Right lobe of liver (tissue), 4 donors: ENCODE data around the gene DNAL1.

Experiments used
- CTCF ChIP-seq, 4 donors: fragments of 200-600 bp in 3 of 4; fragments of 450-650 bp in 1 of 4; IDR thresholded peaks; one replicate each; pipeline versions ENCODE4 v1.5.1 to v1.8.0; 2016 to 2022; ENCODE audit warnings: antibody characterized with exemption in 4 of 4, mild to moderate bottlenecking in 2 of 4
- POLR2A ChIP-seq: fragments of 450-650 bp; IDR thresholded peaks from one replicate; pipeline ENCODE4 v1.6.1; 2017; ENCODE audit warnings: antibody characterized with exemption, mild to moderate bottlenecking
- donor health status: DM: no; HTN: no; CAD: no.
- donor health status: DM: no; HTN: no; CAD: no.
- donor health status: DM: no; HTN: yes; CAD: no.

DNA sequence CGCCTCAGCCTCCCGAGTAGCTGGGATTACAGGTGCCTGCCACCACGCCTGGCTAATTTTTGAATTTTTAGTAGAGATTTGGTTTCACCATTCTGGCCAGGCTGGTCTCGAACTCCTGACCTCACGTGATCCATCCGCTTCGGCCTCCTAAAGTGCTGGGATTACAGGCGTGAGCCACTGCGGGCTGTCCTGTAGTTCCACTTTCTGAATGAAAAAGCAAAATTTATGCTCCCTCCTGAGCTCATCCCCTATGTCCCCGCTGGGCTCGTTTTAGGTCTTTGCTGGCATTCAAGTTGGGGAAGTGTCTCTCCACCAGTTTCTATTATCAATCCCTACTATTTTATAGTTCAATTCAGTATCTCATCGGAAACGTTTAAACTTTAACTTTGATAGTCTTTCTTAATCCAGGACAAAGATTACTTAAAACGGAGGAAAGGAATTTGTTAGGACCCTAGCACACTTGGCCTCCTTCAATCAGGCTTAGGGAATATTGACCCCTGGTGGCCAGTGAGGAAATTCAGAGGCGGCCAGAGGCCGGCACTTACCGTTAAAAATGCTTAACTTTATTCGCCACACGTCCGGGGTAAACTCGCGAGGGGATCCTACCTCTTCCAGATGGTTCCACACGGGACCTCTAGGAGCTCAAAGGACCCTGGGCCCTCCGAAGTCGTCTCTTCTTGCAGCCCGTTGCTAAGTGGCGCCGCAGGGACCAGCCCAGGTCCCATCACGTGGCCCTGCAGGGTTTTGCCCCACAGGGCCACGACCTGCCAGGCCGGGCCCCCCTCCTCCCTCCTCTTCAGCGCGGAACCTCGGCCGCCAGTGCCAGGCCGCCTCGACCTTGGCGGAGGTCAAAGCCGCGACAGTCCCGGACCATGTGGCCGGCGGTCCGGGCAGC lies 11.4 kb upstream of the DNAL1 start:
- TF ChIP-seq CTCF (IDR thresholded peaks at IDR 0.05) (peak; percentile 85 to 93 (median 87)), POLR2A (peak; percentile 15)
